ENCODE data around the gene NADSYN1. TPM values are rescaled to one million over a fixed set of nuclear protein-coding genes. Genes with fewer than 3 reads are reported as not detected.

The NADSYN1 gene
- total RNA-seq, 2 donors from 2014 or later = 133 to 178 TPM

DNA sequence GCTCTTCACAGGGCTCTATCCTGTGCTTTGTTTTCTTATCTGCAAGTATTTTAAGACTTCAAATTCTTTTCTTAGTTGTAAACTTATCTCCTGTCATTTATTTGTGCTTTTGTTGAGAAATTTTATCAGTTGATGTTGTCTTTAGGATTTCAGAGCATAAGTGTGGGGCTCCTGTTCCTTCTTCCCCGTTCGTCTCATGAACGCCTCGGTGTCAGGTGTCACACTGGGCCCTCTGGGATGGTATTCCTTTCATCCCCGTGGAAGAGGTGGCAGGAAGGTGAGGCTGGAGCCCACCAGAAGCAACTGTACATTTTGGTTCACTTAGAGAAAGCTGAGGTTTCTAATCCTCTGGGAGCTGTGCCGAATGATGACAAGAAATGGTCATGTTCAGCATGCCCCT lies 17.9 kb downstream of the NADSYN1 start:
- peaks cover 6% of the 10 kb centered on the region for H3K4me1 ChIP-seq
- peaks cover 22% of the 10 kb centered on the region for H3K36me3 ChIP-seq
- H3K27ac ChIP-seq = no peak overlapping the region
- intact Hi-C loops (cut with DNase I) = no loop called here
- no peaks in the 10 kb centered on the region for H3K9me3 ChIP-seq
- no peak overlapping the region for H3K9ac ChIP-seq (ENCODE audit: low read depth in 2 of 2, low read length in 2 of 2)
- TF ChIP-seq, protein P1, sequence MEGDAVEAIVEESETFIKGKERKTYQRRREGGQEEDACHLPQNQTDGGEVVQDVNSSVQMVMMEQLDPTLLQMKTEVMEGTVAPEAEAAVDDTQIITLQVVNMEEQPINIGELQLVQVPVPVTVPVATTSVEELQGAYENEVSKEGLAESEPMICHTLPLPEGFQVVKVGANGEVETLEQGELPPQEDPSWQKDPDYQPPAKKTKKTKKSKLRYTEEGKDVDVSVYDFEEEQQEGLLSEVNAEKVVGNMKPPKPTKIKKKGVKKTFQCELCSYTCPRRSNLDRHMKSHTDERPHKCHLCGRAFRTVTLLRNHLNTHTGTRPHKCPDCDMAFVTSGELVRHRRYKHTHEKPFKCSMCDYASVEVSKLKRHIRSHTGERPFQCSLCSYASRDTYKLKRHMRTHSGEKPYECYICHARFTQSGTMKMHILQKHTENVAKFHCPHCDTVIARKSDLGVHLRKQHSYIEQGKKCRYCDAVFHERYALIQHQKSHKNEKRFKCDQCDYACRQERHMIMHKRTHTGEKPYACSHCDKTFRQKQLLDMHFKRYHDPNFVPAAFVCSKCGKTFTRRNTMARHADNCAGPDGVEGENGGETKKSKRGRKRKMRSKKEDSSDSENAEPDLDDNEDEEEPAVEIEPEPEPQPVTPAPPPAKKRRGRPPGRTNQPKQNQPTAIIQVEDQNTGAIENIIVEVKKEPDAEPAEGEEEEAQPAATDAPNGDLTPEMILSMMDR (IDR thresholded peaks at IDR 0.05) = no peak
- no peak for DNase-seq
- no peaks in the 10 kb centered on the region for H3K27me3 ChIP-seq
- no peak overlapping the region for H3K4me3 ChIP-seq

GRCh38 chr11:71472357-71472885 lies 19.4 kb downstream of the NADSYN1 start:
- intact Hi-C loops (cut with DNase I) = no loop called here
- H3K36me3 ChIP-seq = peaks cover 22% of the 10 kb centered on the region
- no peaks in the 10 kb centered on the region for H3K4me1 ChIP-seq
- H3K27me3 ChIP-seq = no peaks in the 10 kb centered on the region
- TF ChIP-seq, protein P1 (IDR thresholded peaks at IDR 0.05) = no peak
- H3K27ac ChIP-seq = no peak overlapping the region
- no peak for DNase-seq
- H3K4me3 ChIP-seq = no peak overlapping the region
- no peaks in the 10 kb centered on the region for H3K9me3 ChIP-seq
- H3K9ac ChIP-seq (ENCODE audit: low read depth in 2 of 2, low read length in 2 of 2) = no peak overlapping the region

- H3K36me3 ChIP-seq = peaks cover 22% of the 10 kb centered on the region
- no peaks in the 10 kb centered on the region for H3K9me3 ChIP-seq
- H3K27ac ChIP-seq = no peak overlapping the region
- no peak overlapping the region for H3K9ac ChIP-seq (ENCODE audit: low read depth in 2 of 2, low read length in 2 of 2)
- no peak for DNase-seq
- H3K4me3 ChIP-seq = no peak overlapping the region
- intact Hi-C loops (cut with DNase I) = no loop called here
- H3K27me3 ChIP-seq = no peaks in the 10 kb centered on the region
- TF ChIP-seq, protein P1 (IDR thresholded peaks at IDR 0.05) = no peak
- no peaks in the 10 kb centered on the region for H3K4me1 ChIP-seq
These were observed 20.2 kb downstream of the NADSYN1 start for GRCh38 chr11:71472941-71473792.

- Histone ChIP-seq H3K4me3 (no peak overlapping the region), H3K27ac (no peak overlapping the region), H3K36me3 (peaks cover 22% of the 10 kb centered on the region), H3K9me3 (no peaks in the 10 kb centered on the region), H3K27me3 (no peaks in the 10 kb centered on the region), H3K4me1 (no peaks in the 10 kb centered on the region), H3K9ac (ENCODE audit: low read depth in 2 of 2, low read length in 2 of 2) (no peak overlapping the region)
- TF ChIP-seq, protein P1 (IDR thresholded peaks at IDR 0.05) = no peak
- no peak for DNase-seq
- intact Hi-C loops (cut with DNase I) = no loop called here
These were observed 20.7 kb downstream of the NADSYN1 start for GRCh38 chr11:71473793-71474080.

DNA sequence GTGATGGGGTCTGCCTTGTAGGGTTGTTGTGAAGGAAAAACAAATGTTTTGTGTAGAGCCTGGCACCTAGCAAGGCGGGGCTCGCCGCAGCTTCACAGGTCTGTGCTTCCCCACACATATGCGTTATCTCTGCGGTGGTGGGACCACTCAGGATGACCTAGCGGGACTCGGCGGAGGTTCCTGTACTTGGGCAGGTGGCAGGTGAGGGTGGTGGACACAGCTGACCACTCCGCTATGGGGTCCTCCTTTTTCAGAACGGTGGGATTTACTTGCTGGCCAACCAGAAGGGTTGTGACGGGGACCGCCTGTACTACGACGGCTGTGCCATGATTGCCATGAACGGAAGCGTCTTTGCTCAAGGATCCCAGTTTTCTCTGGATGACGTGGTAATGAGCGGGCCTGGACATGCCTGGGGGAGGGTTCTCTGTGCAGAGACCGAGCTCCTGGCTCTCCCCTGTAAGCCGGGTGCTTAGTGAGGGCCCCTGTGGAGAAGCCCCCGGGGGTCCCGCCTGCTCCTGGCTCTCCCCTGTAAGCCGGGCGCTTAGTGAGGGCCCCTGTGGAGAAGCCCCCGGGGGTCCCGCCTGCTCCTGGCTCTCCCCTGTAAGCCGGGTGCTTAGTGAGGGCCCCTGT lies 21.3 kb downstream of the NADSYN1 start:
- H3K9me3 ChIP-seq = no peaks in the 10 kb centered on the region
- no peaks in the 10 kb centered on the region for H3K27me3 ChIP-seq
- H3K4me1 ChIP-seq = no peaks in the 10 kb centered on the region
- no peak overlapping the region for H3K9ac ChIP-seq (ENCODE audit: low read depth in 2 of 2, low read length in 2 of 2)
- H3K4me3 ChIP-seq = no peak overlapping the region
- intact Hi-C loops (cut with DNase I) = no loop called here
- H3K36me3 ChIP-seq = peaks cover 22% of the 10 kb centered on the region
- DNase-seq = no peak
- H3K27ac ChIP-seq = no peak overlapping the region
- TF ChIP-seq, protein P1 (IDR thresholded peaks at IDR 0.05) = no peak
